Endothelial cell of umbilical vein (primary cell): ENCODE data around the gene IL16. TPM values are rescaled to one million over a fixed set of nuclear protein-coding genes. Genes with fewer than 3 reads are reported as not detected.

Experiments used
- BruUV-seq: library from RNA; stranded (reverse); fragments of 400-500 nt; replicated peaks from 2 replicates; lab custom pipeline; 2021; lab: Mats Ljungman, UMichigan
- CTCF ChIA-PET: fragments of 300-600, 350-600 bp; sonication (Branson Sonifier 250); formaldehyde crosslinking; loops from one replicate; lab custom pipeline; 2021; ENCODE audit warnings: antibody characterized with exemption, inconsistent platforms; lab: Charles Lee
- POLR2A ChIA-PET: fragments of 300-600, 350-600 bp; sonication (Branson Sonifier 250); formaldehyde crosslinking; loops from one replicate; lab custom pipeline; 2021; ENCODE audit warnings: antibody characterized with exemption, inconsistent platforms; lab: Charles Lee
- DNase-seq: peaks from one replicate; pipeline ENCODE4 v3.0.0-alpha.2; 2011; ENCODE audit warnings: low read depth, low spot score
- FAIRE-seq: peaks from 2 replicates; lab custom pipeline; 2011; peaks lifted over from hg19 to GRCh38; lab: Jason Lieb, UNC
- H2AFZ ChIP-seq: 2 replicates; pipeline ENCODE4 v1.6.0; 2012; ENCODE audit warnings: low read depth, low read length, control low read depth, inconsistent platforms
- H3K27ac ChIP-seq: 2 replicates; pipeline ENCODE4 v1.5.1; 2011; ENCODE audit warnings: low read depth, mild to moderate bottlenecking, control low read depth, low read length, moderate library complexity; ENCODE audit not compliant: insufficient read depth
- H3K27me3 ChIP-seq, 2 experiments: 2 replicates each; pipeline versions ENCODE4 v1.6.0 to v1.6.1; 2011; ENCODE audit warnings: low read length in 2 of 2, mixed read lengths in 1 of 2; ENCODE audit not compliant: control insufficient read depth in 2 of 2, insufficient read depth in 2 of 2
- H3K36me3 ChIP-seq, 2 experiments: 2 replicates in 1 of 2; 3 replicates in 1 of 2; pipeline ENCODE4 v1.5.1; 2011; ENCODE audit warnings: low read length in 2 of 2, mild to moderate bottlenecking in 1 of 2, moderate library complexity in 1 of 2; ENCODE audit not compliant: control insufficient read depth in 2 of 2, insufficient read depth in 2 of 2; ENCODE audit errors: extremely low read depth in 1 of 2
- H3K4me1 ChIP-seq: 3 replicates; pipeline ENCODE4 v1.5.1; 2011; ENCODE audit warnings: mild to moderate bottlenecking, low read length; ENCODE audit not compliant: control insufficient read depth, insufficient read depth; ENCODE audit errors: extremely low read depth
- H3K4me2 ChIP-seq: 2 replicates; pipeline ENCODE4 v1.6.1; 2011; ENCODE audit warnings: low read length, control low read depth, mixed read lengths; ENCODE audit not compliant: insufficient read depth
- H3K4me3 ChIP-seq, 3 experiments: fragments of 200-600 bp in 1 of 3; sonication (generic), shearing (Covaris generic) in 1 of 3; replicated peaks in 1 of 3; 2 replicates each; pipeline ENCODE4 v1.5.1; 2011 to 2016; ENCODE audit warnings: control low read depth in 3 of 3, low read length in 3 of 3, mild to moderate bottlenecking in 2 of 3, inconsistent platforms in 1 of 3, low read depth in 1 of 3, moderate library complexity in 1 of 3; ENCODE audit not compliant: insufficient read depth in 1 of 3
- H3K79me2 ChIP-seq: 2 replicates; pipeline ENCODE4 v1.6.0; 2012; ENCODE audit warnings: low read length, inconsistent platforms; ENCODE audit not compliant: control insufficient read depth, insufficient read depth
- H3K9ac ChIP-seq: replicated peaks from 2 replicates; pipeline ENCODE3; 2011; ENCODE audit warnings: low read length, control low read depth; ENCODE audit not compliant: insufficient read depth; ENCODE audit errors: extremely low read depth
- H3K9me1 ChIP-seq: replicated peaks from 3 replicates; pipeline ENCODE4 v1.6.0; 2011; ENCODE audit warnings: mild to moderate bottlenecking, low read length; ENCODE audit not compliant: control insufficient read depth, insufficient read depth; ENCODE audit errors: extremely low read depth
- H3K9me3 ChIP-seq: replicated peaks from 2 replicates; pipeline ENCODE4 v1.5.1; 2012; ENCODE audit warnings: low read length, inconsistent platforms; ENCODE audit not compliant: control insufficient read depth, insufficient read depth
- H4K20me1 ChIP-seq: replicated peaks from 2 replicates; pipeline ENCODE3; 2011; ENCODE audit warnings: mild to moderate bottlenecking, low read length; ENCODE audit not compliant: control insufficient read depth, insufficient read depth; ENCODE audit errors: extremely low read depth
- CTCF ChIP-seq, 2 donors: IDR thresholded peaks; 1 replicate in 1 of 2; 2 replicates in 1 of 2; pipeline ENCODE4 v1.5.1; 2011; ENCODE audit warnings: low read length in 2 of 2, mild to moderate bottlenecking in 2 of 2, moderate library complexity in 2 of 2, control low read depth in 1 of 2, inconsistent platforms in 1 of 2, low read depth in 1 of 2; ENCODE audit not compliant: insufficient read depth in 1 of 2; ENCODE audit errors: extremely low read depth in 1 of 2
- EZH2 ChIP-seq: IDR thresholded peaks from 2 replicates; pipeline ENCODE4 v1.6.1; 2012; ENCODE audit warnings: borderline replicate concordance, low read depth, mild to moderate bottlenecking, moderate library complexity, low read length, inconsistent platforms; ENCODE audit not compliant: severe bottlenecking
- FOS ChIP-seq: IDR thresholded peaks from 2 replicates; pipeline ENCODE4 v1.6.1; 2011; ENCODE audit warnings: mild to moderate bottlenecking, low read length, moderate library complexity, borderline replicate concordance; ENCODE audit not compliant: insufficient read depth
- GATA2 ChIP-seq: IDR thresholded peaks from 2 replicates; pipeline ENCODE4 v1.7.0; 2011; ENCODE audit warnings: low read depth, mild to moderate bottlenecking, moderate library complexity, mixed read lengths, low read length; ENCODE audit not compliant: insufficient read length, insufficient read depth
- JUN ChIP-seq: IDR thresholded peaks from 2 replicates; pipeline ENCODE4 v1.6.1; 2011; ENCODE audit warnings: borderline replicate concordance, low read depth; ENCODE audit not compliant: insufficient read length, insufficient read depth
- MAX ChIP-seq: IDR thresholded peaks from 2 replicates; pipeline ENCODE4 v1.6.1; 2011; ENCODE audit not compliant: insufficient read depth, insufficient read length
- MYC ChIP-seq: IDR thresholded peaks from one replicate; pipeline ENCODE4 v1.6.1; 2011; ENCODE audit warnings: mild to moderate bottlenecking, low read depth, low read length
- POLR2A ChIP-seq: IDR thresholded peaks from 2 replicates; pipeline ENCODE4 v1.6.1; 2012; ENCODE audit warnings: low read depth, mild to moderate bottlenecking, control low read depth, low read length
- POLR2AphosphoS5 ChIP-seq: IDR thresholded peaks from 2 replicates; pipeline ENCODE4 v1.6.1; 2012; ENCODE audit warnings: low read depth, mild to moderate bottlenecking, control low read depth, low read length, moderate library complexity; ENCODE audit not compliant: insufficient read depth
- dilution Hi-C: fragments of 300-500 bp; cut with MboI; formaldehyde crosslinking; loops from one replicate; pipeline ENCODE4 v1.15.0; 2019; ENCODE audit warnings: low sequenced_read_pairs; ENCODE audit not compliant: extremely low pct_ligation_motif_present
- intact Hi-C: fragments of 100-400 bp; cut with micrococcal nuclease; formaldehyde crosslinking; loops from one replicate; pipeline ENCODE4 v1.10.0; 2022
- polyA plus RNA-seq, 4 experiments: library from polyadenylated mRNA; depleted of rRNA in 3 of 4; stranded (reverse) in 3 of 4; unstranded in 1 of 4; fragments of >200 nt; gene quantifications; 2 replicates each; pipeline versions ENCODE4 v1.2.1 to v1.2.3, GENCODE V29; 2011 to 2012; ENCODE audit warnings: missing spikeins in 1 of 4
- total RNA-seq: library from RNA; stranded (reverse); gene quantifications from 2 replicates; pipeline ENCODE4 v1.2.3, GENCODE V29; 2021

Gene IL16
- total and polyA plus RNA-seq, 2 donors (not counting 3 experiments of a cell fraction or from before 2014, with no cell fraction given) = 0.29 to 2.1 TPM

GRCh38 chr15:81284256-81285031 lies 87.8 kb downstream of the IL16 start:
- Histone ChIP-seq H3K27me3 (peaks cover 0 to 2% of the 10 kb centered on the region in 2 experiments), H3K36me3 (no peaks in the 10 kb centered on the region), H3K79me2 (no peaks in the 10 kb centered on the region), H2AFZ (no peak overlapping the region), H3K4me2 (no peak overlapping the region), H3K9me3 (no peaks in the 10 kb centered on the region), H4K20me1 (no peaks in the 10 kb centered on the region), H3K9ac (no peak overlapping the region), H3K27ac (no peak overlapping the region), H3K9me1 (no peaks in the 10 kb centered on the region), H3K4me3 (no peak overlapping the region), H3K4me1 (no peaks in the 10 kb centered on the region)
- dilution Hi-C loops (no loop called here), intact Hi-C loops (no loop called here)
- TF ChIP-seq CTCF (IDR thresholded peaks at IDR 0.05; ENCODE audit: extremely low read depth in 1 of 2, insufficient read depth in 1 of 2, low read depth in 1 of 2, low read length in 2 of 2) (no peak), MYC (no peak), POLR2AphosphoS5 (no peak), JUN (no peak), GATA2 (no peak), FOS (no peak), MAX (no peak), POLR2A (no peak), EZH2 (no peak)
- FAIRE-seq = no peak
- no peak for DNase-seq
- POLR2A ChIA-PET = no interaction called here
- BruUV-seq = no TSS peak
- CTCF ChIA-PET = interaction anchor here (2.0 kb wide), 1 partner anchor 10 kb away, joined by 14 read pairs; no protein-coding TSS in a partner anchor
